GM23338 (cell line): ENCODE data around the gene FOXJ1.
"Not testable (repeated sequence)": the region's sequence is repeated elsewhere in the genome, so short reads cannot be mapped to it uniquely, and the experiment has no call there.

ENCODE experiments used
- CREB1 ChIP-seq: fragments of 250-450 bp; sonication (Bioruptor Pico); IDR thresholded peaks from 2 replicates; pipeline ENCODE4 v1.5.0; 2020; ENCODE audit warnings: low read depth, mild to moderate bottlenecking, moderate library complexity
- CTCF ChIP-seq, 2 experiments: fragments of 200-600 bp in 1 of 2; sonication (generic) in 1 of 2; conservative IDR thresholded peaks; 2 replicates each; pipeline versions ENCODE4 v1.5.1 to v1.6.1; 2016 to 2017; ENCODE audit warnings: antibody characterized with exemption in 2 of 2, low read depth in 2 of 2, mild to moderate bottlenecking in 2 of 2, moderate library complexity in 1 of 2
- EZH2phosphoT487 ChIP-seq: fragments of 200-600 bp; sonication (generic); IDR thresholded peaks from one replicate; pipeline ENCODE4 v1.8.1; 2018; ENCODE audit warnings: antibody characterized with exemption; ENCODE audit not compliant: unreplicated experiment
- POLR2AphosphoS5 ChIP-seq: IDR thresholded peaks from 2 replicates; pipeline ENCODE4 v1.6.1; 2016; ENCODE audit warnings: antibody characterized with exemption, low read depth

- not testable (repeated sequence) for TF ChIP-seq CTCF (conservative IDR thresholded peaks at IDR 0.05; ENCODE audit: low read depth in 2 of 2); POLR2AphosphoS5; EZH2phosphoT487; CREB1 (CRISPR knock-in tag)
Observed at GRCh38 chr17:76186774-76187173, 45.7 kb upstream of the FOXJ1 start.
